ENCODE results near the gene KASH5.

Gene KASH5

DNA sequence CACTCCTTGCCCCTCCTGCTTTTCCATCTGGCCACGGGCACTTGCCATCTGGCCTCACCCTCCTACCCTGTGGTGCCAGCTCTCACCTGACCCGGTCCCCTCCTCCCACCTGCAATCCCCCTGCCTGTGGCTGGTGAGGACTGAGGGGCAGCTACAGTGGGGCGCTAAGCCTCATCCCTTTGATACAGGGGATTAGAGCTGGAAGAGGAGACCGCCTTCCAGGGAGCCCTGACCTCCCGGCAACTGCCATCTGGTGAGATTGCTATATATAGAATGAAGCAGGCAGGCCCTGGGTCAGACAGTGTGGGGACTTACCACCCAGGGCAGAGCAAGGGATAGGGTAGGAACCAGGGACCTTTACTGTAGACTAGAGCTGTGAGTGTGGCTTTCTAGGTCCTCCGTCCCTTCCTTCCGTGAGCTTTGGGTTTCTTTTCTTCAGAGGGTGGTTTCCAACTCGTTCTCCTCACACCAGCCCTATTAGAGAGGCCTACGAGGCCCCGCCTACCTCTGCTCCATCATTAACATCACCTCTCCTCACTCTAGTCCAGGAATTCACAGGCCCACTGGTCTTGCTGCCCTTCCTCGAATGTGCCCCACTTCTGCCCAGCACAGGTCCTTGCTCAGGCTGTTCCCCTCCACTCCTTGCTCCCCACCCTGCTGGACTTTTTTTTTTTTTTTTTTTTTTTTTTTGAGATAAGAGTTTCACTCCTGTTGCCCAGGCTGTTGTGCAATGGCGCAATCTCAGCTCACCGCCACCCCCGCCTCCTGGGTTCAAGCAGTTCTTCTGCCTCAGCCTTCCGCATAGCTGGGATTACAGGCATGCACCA is 7.7 kb downstream of the KASH5 start:
- no peak for DNase-seq (ENCODE audit: low read depth in 3 of 3)

DNA sequence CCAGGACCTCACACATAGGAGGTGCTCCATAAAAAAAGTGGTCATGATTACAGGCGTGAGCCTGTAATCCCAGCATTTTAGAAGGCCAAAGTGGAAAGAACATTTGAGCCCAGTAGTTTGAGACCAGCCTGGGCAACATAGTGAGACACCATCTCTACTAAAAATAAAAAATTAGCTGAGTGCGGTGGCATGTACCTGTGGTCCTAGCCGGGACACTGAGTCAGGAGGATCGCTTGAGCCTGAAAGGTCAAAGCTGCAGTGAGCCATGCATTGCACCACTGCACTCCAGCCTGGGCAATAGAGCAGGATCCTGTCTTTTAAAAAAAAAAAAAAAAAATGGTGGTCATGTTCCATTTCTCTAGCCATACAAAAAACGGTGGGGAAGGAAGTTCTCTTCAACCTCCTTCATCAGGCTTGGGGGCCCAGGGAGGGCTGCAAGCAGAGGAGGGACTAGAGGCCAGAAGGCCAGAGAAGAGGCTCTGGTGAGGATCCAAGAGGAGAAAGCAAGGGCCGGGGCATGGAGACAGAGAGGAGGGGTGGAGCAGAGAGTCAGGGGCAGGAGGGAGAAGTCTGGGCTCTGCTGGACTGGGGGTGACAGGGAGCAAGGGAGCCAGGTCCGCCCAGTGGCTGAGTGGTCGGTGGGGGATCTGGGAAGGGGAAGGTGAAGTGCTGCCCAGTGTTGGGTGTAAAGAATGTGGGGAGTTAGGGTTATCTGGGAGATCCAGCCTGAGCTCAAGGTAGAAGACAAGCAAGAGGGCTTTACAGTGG is 8.9 kb downstream of the KASH5 start:
- DNase-seq (ENCODE audit: low read depth in 3 of 3) = no peak

DNA sequence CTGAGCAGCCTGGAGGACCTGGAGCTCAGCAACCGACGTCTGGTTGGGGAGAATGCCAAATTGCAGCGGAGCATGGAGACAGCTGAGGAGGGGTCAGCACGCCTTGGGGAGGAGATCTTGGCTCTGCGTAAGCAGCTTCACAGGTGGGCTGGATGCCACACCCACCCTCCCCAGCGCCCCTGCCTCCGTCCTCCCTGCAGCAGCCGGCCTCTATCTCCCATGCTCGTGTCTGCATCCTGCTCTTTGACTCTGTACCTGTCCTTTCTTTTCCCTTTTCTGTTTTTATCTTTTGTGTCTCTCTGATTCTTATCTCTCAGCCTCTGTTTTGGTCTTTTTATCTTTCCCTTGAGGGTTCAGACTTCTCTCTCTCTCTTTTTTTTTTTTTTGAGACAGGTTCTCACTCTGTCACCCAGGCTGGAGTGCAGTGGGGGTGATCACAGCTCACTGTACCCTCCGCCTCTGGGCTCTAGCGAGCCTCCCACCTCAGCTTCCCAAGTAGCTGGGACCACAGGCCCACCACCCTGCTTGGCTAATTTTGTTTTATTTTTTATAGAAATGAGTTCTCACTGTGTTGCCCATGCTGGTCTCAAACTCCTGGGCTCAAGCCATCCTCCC is 10.1 kb downstream of the KASH5 start:
- no peak for DNase-seq (ENCODE audit: low read depth in 3 of 3)

DNA sequence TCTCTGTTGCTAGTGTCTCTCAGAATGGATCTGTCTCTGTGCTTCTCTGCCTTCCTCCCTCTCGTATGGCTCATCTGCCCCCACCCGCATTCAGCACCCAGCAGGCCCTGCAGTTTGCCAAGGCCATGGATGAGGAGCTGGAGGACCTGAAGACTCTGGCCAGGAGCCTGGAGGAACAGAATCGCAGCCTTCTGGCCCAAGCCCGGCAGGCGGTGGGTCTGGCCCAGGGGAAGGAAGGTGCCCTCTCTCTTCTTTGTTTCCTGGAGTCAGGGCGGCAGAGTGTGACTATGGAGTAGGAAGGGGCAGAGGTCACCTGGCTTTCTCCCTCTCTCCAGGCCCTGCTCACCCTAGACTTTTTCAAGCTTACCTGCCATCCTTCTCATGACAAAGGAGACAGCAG is 10.9 kb downstream of the KASH5 start:
- no peak for DNase-seq (ENCODE audit: low read depth in 3 of 3)

DNA sequence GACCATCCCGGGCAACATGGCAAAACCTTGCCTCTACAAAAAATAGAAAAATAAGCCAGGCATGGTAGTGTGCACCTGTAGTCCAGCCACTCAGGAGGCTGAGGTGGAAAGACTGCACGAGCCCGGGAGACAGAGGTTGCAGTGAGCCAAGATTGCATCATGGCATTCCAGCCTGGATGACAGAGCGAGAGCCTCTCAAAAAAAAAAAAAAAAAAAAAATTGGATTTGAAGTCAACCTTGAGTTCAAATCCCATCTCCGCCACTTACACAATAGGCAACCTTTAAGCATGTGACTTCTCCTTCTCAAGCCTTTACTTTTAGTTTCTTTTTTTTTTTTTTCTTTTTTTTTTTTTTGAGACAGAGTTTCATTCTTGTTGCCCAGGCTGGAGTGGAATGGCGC is 12.0 kb downstream of the KASH5 start:
- no peak for DNase-seq (ENCODE audit: low read depth in 3 of 3)

DNA sequence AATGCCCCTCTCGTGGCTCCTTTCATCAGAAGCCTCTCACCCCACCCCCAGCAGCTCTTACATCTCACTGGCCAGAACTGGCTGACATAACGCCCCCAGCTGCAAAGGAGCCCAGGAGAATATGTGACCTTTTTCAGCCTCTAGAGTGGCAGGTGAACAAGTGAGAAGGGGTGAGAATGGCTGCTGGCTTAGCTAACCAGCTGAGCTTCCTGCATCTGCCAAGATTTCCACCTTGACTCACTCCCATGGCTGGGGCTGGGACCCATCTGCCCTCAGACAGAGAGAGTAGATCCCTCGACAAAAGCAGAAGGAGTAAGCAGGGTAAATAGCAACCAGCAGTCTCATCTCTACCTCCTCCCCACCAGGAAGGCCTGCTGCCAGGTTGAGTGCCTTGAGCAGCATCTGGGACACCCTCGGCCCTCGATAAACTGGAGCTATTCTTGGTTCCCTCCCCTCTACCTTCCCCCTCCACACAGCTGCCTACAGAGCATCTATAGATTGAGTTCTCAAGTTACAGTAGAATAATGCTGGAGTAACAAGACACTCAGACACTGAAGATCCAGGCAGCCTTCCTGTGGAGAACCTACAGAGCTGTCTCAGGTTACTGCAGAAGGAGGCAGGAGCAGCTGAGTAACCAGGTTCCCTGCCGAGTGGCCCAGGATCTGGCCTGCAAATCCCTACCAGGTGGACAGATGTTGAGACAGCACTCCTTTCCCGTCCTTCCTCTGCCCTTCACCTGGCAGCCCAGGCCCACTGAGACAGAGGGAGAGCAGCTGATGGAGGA is 15.5 kb downstream of the KASH5 start:
- no peak for DNase-seq (ENCODE audit: low read depth in 3 of 3)

DNA sequence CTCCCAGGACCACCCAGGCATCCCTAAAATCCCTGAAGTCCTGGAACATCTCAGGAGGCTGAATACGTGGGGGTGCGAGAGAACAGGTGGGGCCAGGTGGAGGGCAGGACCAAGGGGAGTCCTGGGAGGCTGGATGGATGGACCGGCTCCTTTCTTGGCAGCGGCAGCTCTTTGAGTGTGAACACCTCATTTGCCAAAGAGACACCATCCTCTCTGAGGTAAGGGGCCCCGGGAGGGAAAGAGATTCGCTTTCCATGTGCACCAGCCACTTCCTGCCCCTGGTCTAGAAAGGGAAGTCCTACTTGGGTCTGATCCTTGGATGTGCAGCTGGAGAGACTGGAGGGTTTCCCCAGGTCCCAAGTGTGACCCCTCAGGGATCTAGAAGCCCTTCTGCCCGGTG is 19.0 kb downstream of the KASH5 start:
- no peak for DNase-seq (ENCODE audit: low read depth in 3 of 3)

DNA sequence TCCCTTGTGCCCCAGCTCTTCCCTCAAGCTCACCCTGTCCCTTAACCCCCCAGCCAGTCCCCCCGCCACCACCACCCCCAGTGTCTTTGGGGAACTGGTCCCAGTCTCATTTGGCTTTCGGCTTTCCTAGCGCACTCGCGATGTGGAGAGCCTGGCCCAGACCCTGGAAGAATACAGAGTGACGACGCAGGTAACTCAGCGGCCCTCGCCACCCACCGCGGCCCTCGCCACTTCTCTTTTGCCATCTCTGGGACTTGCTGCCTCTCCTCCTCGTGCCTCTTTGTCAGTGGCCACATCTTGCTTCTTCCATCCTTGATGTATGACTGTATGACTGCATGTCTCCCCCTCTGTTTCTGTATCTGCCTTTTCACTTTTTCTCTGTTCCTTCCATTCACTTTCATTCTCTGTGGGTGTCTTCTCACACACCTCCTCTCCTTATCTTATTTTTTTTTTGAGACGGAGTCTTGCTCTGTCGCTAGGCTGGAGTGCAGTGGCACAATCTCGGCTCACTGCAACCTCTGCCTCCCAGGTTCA is 19.5 kb downstream of the KASH5 start:
- DNase-seq (ENCODE audit: low read depth in 3 of 3) = no peak

DNA sequence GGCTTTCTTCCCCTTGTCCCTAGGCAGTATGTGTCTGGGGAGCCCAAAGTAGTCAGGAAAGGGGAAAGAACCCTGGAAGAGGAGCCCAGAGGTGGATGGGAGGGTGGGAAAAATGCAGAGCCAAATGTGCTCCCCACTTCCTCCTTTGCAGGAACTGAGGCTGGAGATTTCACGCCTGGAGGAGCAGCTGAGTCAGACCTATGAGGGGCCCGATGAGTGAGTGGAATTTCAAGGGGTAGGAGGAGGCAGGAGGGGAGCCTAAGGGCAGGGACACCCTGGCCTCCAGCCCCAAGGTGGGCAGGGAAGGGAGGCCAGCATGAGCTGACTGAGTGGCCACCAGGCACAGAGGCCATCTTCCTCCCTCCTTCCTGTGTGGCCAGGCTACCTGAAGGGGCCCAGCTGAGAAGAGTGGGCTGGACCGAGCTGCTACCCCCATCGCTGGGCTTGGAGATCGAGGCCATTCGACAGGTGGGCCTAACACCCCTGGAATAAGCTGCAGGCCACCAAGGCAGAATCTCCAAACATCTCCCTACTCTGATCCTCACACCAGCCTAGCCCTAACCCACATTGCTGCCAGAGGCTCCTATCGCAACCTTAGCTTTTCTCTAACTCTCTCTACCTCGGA is 20.9 kb downstream of the KASH5 start:
- no peak for DNase-seq (ENCODE audit: low read depth in 3 of 3)

DNA sequence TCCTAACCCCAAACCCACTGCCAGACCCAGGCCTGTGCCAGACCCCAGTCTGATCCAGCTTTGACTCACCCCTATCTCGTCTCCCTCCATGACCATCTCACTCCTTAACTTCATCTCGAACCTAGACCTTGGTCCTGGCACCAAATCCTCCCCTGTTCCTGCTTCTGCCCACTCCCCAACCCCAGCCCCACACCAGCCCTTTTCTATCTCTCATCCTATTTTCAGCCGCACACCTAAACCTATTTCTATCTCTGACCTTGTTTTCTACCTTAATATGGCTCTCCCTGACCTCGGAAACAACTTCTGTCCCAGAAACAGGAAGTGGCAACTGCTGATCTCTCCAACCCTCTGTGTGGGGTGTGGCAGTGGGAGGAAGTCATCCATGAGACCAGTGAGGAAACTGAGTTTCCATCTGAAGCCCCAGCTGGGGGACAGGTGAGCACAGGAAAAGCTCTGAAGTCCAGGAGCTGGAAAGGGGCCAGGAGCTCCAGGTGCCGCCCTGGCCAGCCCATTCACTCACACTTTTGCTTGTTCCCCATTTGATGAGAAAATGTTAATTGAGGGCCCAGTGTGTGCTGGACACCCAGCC is 21.5 kb downstream of the KASH5 start:
- DNase-seq (ENCODE audit: low read depth in 3 of 3) = no peak

DNA sequence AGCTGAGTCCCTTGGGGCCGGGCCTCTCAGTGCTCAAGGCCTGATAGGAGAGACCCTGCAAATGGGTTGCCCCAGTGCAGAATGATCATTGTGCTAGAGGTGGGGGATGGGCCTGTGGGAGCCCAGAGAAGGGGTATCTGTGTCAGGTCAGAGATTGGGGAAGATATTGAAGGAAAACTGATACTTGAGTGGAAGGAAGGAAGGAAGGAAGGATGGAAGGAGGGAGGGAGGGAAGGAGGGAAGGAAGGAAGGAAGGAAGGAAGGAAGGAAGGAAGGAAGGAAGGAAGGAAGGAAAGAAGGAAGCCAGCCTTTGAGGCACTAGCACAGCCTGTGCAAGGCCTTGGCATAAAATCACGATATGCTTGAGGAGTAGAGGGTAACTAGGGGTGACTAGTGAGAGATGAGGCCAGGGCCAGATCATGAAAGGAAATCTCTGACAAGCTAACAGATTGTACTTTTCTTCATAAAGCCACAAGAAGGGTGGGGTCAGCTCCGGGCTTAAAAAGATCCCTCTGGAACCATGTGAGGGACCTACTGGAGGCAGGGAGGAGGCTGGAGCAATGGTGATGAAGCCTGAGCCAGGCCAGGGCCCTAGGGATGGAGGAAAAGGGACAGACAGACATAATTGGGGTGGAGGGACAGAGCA is 23.8 kb downstream of the KASH5 start:
- DNase-seq (ENCODE audit: low read depth in 3 of 3) = no peak

DNA sequence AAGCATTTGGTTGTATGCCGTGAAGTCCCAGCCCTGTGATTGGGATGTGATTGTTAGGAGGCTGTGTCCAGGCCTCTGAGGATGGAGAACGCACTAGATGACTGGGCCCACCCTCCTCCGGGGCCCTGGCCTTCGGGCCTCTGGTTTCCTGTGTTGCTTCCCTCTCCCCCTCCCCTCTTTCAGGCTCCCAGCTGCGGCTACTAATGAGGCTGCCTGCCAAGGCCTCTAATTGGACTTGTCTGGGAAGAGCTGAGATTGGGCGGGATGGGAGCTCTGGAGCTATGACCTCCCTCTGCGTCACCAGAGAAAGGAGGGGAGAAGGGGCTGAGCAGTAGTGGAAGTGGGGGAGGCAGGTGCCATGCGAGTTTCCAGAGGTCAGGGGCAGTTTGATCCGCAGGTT is 25.3 kb downstream of the KASH5 start:
- no peak for DNase-seq (ENCODE audit: low read depth in 3 of 3)

DNA sequence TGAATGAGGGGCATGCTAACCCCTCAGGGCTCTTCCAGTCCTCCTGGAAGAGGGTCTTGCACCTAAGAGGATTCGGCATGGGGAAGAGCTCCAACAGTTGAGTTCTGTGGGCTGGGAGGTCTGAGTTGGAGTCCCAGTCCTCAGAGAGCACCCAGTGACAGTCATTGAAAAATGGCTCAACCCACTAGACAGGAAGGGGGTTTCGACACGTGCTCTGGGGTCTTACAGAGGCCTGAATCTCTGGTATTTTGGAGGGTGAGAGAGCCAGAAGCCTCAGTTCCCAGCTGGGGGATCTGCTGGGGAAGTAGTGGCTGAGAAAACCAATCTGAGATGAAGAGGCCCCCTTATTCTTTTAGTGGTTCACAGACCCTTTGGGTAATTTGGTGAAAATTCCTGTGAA is 26.2 kb downstream of the KASH5 start:
- DNase-seq (ENCODE audit: low read depth in 3 of 3) = no peak

DNA sequence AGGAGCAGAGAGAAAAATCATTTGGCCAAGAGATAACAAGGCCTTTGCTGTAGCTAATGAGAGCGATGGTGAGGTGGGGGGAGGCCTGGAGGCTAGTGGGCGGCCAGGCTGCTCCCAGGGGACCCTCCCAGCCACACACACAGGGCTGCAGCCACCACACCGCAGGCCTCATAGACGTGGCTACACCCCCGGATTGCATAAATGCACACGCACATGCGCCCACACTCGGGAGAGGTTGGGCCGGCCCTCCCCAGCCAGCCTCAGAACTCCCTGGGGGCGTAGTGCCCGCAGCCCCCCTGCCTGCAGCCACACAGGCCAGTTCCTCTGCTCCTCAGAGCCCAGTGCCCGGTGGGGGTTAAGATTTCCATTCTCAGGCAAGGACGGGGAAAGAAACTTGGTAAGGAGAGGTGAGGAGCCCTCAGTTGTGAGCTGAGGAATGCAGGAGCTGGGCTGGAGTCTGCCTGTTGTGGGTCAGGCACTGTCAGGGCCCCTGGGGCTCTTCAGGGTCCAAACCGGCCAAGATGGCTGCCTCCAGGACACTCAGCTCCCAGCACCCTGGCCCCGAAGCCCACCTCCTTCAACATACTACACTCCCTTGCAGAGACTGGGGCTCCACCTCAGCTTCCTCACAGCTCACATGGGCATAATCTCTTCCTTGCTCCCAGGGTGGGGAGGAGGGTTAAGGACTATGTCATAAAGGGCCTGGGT is 27.2 kb downstream of the KASH5 start:
- no peak for DNase-seq (ENCODE audit: low read depth in 3 of 3)

DNA sequence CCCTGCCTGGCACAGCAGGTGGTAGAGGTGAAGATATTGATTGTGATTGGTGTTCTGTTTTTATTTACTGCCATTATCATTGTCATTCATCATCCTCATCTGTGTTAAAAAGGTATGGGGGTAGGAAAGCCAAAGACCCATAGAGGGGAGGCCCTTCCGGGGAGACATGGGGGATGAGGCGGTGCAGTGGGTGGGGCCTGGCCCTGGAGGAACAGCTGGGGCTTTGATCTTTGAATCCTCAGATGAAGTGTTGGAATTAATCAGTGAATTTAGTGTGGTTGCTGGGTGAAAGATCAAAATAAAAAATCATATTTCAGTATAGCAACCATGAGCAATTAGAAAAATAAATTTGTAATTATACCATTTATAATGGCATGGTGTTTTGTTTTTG is 27.8 kb downstream of the KASH5 start:
- DNase-seq (ENCODE audit: low read depth in 3 of 3) = no peak

DNA sequence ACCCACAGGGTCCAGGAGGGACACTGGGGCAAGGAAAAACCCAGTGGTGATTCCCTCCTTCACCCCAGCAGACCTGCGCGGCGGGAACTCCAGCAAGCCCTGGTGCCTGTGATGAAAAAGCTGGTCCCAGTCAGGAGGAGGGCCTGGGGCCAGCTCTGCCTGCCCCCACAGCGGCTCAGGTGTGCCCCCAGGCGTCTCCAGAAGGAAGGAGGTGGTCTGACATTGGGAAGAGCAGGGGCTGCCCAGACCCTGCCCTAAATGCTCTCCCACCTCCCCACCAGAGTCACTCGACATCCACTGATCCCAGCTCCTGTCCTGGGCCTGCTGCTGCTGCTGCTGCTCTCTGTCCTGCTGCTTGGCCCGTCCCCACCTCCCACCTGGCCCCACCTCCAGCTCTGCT is 29.0 kb downstream of the KASH5 start:
- no peak for DNase-seq (ENCODE audit: low read depth in 3 of 3)

DNA sequence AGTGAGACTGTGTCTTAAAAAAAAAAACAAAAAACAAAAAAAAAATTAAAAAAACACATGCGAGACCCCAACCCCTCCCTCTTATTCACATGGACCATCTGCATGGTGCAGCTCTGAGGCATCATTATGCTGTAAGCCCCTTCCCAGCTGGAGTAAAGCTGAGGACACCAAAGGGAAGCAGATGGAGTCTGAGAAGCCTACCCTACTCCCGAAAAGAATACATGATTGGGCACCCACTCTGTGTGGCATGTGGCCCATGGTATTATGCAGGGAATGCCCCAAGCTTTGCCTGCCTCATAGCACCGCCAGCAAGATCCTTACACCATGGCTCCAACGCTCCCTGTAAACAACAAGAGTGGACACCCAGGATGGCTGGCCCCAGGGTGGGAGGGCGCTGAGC is 30.5 kb downstream of the KASH5 start:
- no peak for DNase-seq (ENCODE audit: low read depth in 3 of 3)

DNA sequence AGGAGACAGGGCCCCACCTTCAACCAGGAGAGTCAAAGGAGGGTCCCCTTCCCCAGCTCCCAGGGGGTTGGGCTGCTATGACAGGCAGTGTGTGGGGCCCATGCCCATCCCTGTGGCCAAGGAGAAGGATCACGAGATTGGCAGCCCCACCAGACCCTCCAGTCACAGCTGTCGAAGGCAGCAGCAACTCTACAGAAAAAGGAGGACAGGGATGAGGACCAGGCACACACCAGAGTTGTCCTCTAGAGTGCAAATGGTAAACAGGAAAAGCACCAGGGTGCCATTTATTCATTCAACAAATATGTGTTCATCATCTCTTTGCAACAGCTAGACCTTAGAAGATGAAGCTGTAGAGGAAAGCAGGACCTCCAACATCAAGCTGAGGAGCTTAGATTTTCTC is 31.1 kb downstream of the KASH5 start:
- no peak for DNase-seq (ENCODE audit: low read depth in 3 of 3)

DNA sequence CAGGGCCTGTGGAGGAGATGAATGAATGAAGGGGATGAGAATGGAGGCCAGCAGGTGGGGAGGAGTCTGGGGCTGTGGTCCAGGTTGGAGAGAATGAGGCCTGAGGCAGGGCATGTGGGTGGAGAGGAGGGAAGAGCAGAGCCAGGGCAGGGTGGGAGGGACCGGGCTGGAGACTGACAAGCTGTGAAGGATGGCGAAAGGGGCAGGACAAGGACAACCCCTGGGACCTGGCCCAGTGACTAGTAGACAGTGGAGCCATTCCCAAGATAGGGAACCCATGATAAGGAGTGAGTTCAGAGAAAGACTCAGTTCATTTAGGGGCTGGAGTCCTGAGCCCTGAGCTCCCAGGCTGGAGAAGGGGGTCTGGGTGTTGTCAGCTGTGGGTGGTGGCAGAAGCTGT is 32.2 kb downstream of the KASH5 start:
- no peak for DNase-seq (ENCODE audit: low read depth in 3 of 3)
